ENCODE measurements around the gene MNX1. TPM values are rescaled to one million over a fixed set of nuclear protein-coding genes. Genes with fewer than 3 reads are reported as not detected.
A peak's percentile ranks its signal among the peaks of the same experiment; 100 is the strongest.

MNX1 gene
- total RNA-seq, 4 donors from 2014 or later = not detected

- peaks cover 5 to 96% of the 10 kb centered on the region in 2 donors for H3K27me3 ChIP-seq
- peak overlapping the region in 1 of 4 donors; percentile 22 for H3K4me3 ChIP-seq
- 5 to 6% methylated on average over 24 to 29 of the region's 30 CpGs for WGBS, 2 donors
- H3K27ac ChIP-seq = no peak overlapping the region
- DNase-seq (ENCODE audit: low spot score in 2 of 2) = no peak
- no peak for TF ChIP-seq CTCF (IDR thresholded peaks at IDR 0.05)
- TF ChIP-seq EP300 (IDR thresholded peaks at IDR 0.05) = no peak
- no peak for TF ChIP-seq POLR2A (IDR thresholded peaks at IDR 0.05)
- peaks cover 0 to 42% (median 17%) of the 10 kb centered on the region in 4 donors for H3K4me1 ChIP-seq
- H3K36me3 ChIP-seq = no peaks in the 10 kb centered on the region
- H3K9me3 ChIP-seq = no peaks in the 10 kb centered on the region
Observed at GRCh38 chr7:157021871-157022680, 11.6 kb upstream of the MNX1 start.

- DNase-seq (ENCODE audit: low spot score in 2 of 2) = no peak
- H3K36me3 ChIP-seq = no peaks in the 10 kb centered on the region
- TF ChIP-seq EP300 (IDR thresholded peaks at IDR 0.05) (no peak), CTCF (IDR thresholded peaks at IDR 0.05) (no peak)
- WGBS, 2 donors = 1 to 2% methylated on average over 28 to 81 of the region's 84 CpGs
- peaks cover 5 to 96% of the 10 kb centered on the region in 2 donors for H3K27me3 ChIP-seq
- no peak overlapping the region for H3K27ac ChIP-seq
- H3K4me1 ChIP-seq = peaks cover 0 to 42% (median 17%) of the 10 kb centered on the region in 4 donors
- H3K4me3 ChIP-seq = peak overlapping the region in 1 of 4 donors; percentile 22
- no peaks in the 10 kb centered on the region for H3K9me3 ChIP-seq
Observed at GRCh38 chr7:157021071-157021870, 10.8 kb upstream of the MNX1 start.

GRCh38 chr7:157020514-157021070 lies 10.1 kb upstream of the MNX1 start:
- H3K27me3 ChIP-seq = peaks cover 5 to 97% of the 10 kb centered on the region in 2 donors
- H3K27ac ChIP-seq = no peak overlapping the region
- H3K36me3 ChIP-seq = no peaks in the 10 kb centered on the region
- peak overlapping the region in 1 of 4 donors; percentile 22 for H3K4me3 ChIP-seq
- no peaks in the 10 kb centered on the region for H3K9me3 ChIP-seq
- no peak for DNase-seq (ENCODE audit: low spot score in 2 of 2)
- TF ChIP-seq CTCF (IDR thresholded peaks at IDR 0.05) (no peak), EP300 (IDR thresholded peaks at IDR 0.05) (no peak), POLR2A (IDR thresholded peaks at IDR 0.05) (no peak)
- H3K4me1 ChIP-seq = peaks cover 0 to 42% (median 17%) of the 10 kb centered on the region in 4 donors
- 5 to 9% methylated on average over 21 to 24 of the region's 38 CpGs for WGBS, 2 donors

GRCh38 chr7:157019718-157020451 lies 9.4 kb upstream of the MNX1 start:
- Histone ChIP-seq H3K27ac (no peak overlapping the region), H3K36me3 (no peaks in the 10 kb centered on the region), H3K4me3 (no peak overlapping the region), H3K27me3 (peaks cover 5 to 99% of the 10 kb centered on the region in 2 donors), H3K9me3 (no peaks in the 10 kb centered on the region), H3K4me1 (peaks cover 0 to 42% (median 17%) of the 10 kb centered on the region in 4 donors)
- TF ChIP-seq CTCF (IDR thresholded peaks at IDR 0.05) (no peak), POLR2A (IDR thresholded peaks at IDR 0.05) (no peak), EP300 (IDR thresholded peaks at IDR 0.05) (no peak)
- WGBS, 2 donors = 9 to 12% methylated on average over 25 of the region's 25 CpGs
- DNase-seq (ENCODE audit: low spot score in 2 of 2) = no peak

Measured in tibial nerve (tissue), 4 donors.